ENCODE results near the gene HNF1A. TPM values are rescaled to one million over a fixed set of nuclear protein-coding genes. Genes with fewer than 3 reads are reported as not detected.
"Not testable (repeated sequence)": the region's sequence is repeated elsewhere in the genome, so short reads cannot be mapped to it uniquely, and the experiment has no call there.

Gene HNF1A
- 2.2 TPM for total RNA-seq (ENCODE audit: insufficient read depth, low replicate concordance)

GRCh38 chr12:120978296-120979219 is at the start of gene HNF1A:
TSS of gene HNF1A (plus strand) at chr12:120978543. CDS start at chr12:120978769, 226 bp downstream.
- no peak for DNase-seq (ENCODE audit: low spot score)

- peak; percentile 68 for DNase-seq (ENCODE audit: low spot score)
Measured at GRCh38 chr12:120928864-120929652, 49.3 kb upstream of the HNF1A start.

GRCh38 chr12:120930032-120930431 is 48.3 kb upstream of the HNF1A start:
- DNase-seq (ENCODE audit: low spot score) = no peak

GRCh38 chr12:120932058-120932457 is 46.3 kb upstream of the HNF1A start:
- DNase-seq (ENCODE audit: low spot score) = no peak

GRCh38 chr12:120932956-120933526 is 45.3 kb upstream of the HNF1A start:
- DNase-seq (ENCODE audit: low spot score) = no peak

GRCh38 chr12:120933786-120934185 is 44.6 kb upstream of the HNF1A start:
- DNase-seq (ENCODE audit: low spot score) = no peak

- peak; percentile 45 for DNase-seq (ENCODE audit: low spot score)
Measured at GRCh38 chr12:120936197-120936596, 42.1 kb upstream of the HNF1A start.

- no peak for DNase-seq (ENCODE audit: low spot score)
Measured at GRCh38 chr12:120938496-120938895, 39.8 kb upstream of the HNF1A start.

GRCh38 chr12:120939523-120939922 is 38.8 kb upstream of the HNF1A start:
- DNase-seq (ENCODE audit: low spot score) = peak; percentile 34

GRCh38 chr12:120940006-120940405 is 38.3 kb upstream of the HNF1A start:
- DNase-seq (ENCODE audit: low spot score) = no peak

- DNase-seq (ENCODE audit: low spot score) = no peak
Measured at GRCh38 chr12:120940799-120941198, 37.5 kb upstream of the HNF1A start.

GRCh38 chr12:120941412-120941811 is 36.9 kb upstream of the HNF1A start:
- no peak for DNase-seq (ENCODE audit: low spot score)

GRCh38 chr12:120941846-120942405 is 36.4 kb upstream of the HNF1A start:
- DNase-seq (ENCODE audit: low spot score) = no peak

GRCh38 chr12:120943482-120943881 is 34.9 kb upstream of the HNF1A start:
- no peak for DNase-seq (ENCODE audit: low spot score)

- peak; percentile 42 for DNase-seq (ENCODE audit: low spot score)
Measured at GRCh38 chr12:120944645-120945217, 33.6 kb upstream of the HNF1A start.

- not testable (repeated sequence) for DNase-seq (ENCODE audit: low spot score)
Measured at GRCh38 chr12:120945516-120945915, 32.8 kb upstream of the HNF1A start.

GRCh38 chr12:120950260-120950799 is 28.0 kb upstream of the HNF1A start:
- DNase-seq (ENCODE audit: low spot score) = not testable (repeated sequence)

GRCh38 chr12:120950807-120951206 is 27.5 kb upstream of the HNF1A start:
- no peak for DNase-seq (ENCODE audit: low spot score)

GRCh38 chr12:120955232-120955631 is 23.1 kb upstream of the HNF1A start:
- no peak for DNase-seq (ENCODE audit: low spot score)

GRCh38 chr12:120956579-120957300 is 21.6 kb upstream of the HNF1A start:
- no peak for DNase-seq (ENCODE audit: low spot score)

Measured in umbilical cord (tissue), 2 donors.